PC-3 (cell line): ENCODE results near the gene ZNF407.

Experiments used
- EZH2 ChIP-seq: fragments of 300-600 bp; sonication (generic); IDR thresholded peaks from one replicate; pipeline ENCODE4 v1.6.1; 2017; ENCODE audit warnings: antibody characterized with exemption, mild to moderate bottlenecking, low read length; ENCODE audit not compliant: unreplicated experiment
- TF ChIP-seq, protein P1 (sequence below): fragments of 300-600 bp; sonication (generic); conservative IDR thresholded peaks from 2 replicates; pipeline ENCODE4 v1.5.1; 2017; ENCODE audit warnings: antibody characterized with exemption, low read depth, mild to moderate bottlenecking, low read length

DNA sequence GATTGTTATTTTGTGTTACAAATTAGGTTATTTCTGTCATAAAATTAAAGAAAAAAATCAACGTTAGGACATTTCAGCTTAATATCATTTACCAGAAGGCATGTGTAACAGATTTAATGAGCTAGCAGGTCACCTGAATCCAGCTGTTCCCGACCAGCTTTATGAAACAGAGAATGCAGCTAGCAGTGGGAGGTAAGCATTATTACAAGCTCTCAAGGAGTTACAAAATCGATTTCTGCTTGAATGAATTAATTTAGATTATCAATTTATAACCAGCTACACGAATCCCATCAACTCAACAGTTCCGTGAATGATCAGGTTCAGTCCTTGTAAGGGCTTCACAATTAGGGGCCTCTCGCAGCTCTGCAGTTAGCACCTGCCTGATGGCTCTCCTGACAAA lies 399.3 kb downstream of the ZNF407 start:
- TF ChIP-seq, protein P1, sequence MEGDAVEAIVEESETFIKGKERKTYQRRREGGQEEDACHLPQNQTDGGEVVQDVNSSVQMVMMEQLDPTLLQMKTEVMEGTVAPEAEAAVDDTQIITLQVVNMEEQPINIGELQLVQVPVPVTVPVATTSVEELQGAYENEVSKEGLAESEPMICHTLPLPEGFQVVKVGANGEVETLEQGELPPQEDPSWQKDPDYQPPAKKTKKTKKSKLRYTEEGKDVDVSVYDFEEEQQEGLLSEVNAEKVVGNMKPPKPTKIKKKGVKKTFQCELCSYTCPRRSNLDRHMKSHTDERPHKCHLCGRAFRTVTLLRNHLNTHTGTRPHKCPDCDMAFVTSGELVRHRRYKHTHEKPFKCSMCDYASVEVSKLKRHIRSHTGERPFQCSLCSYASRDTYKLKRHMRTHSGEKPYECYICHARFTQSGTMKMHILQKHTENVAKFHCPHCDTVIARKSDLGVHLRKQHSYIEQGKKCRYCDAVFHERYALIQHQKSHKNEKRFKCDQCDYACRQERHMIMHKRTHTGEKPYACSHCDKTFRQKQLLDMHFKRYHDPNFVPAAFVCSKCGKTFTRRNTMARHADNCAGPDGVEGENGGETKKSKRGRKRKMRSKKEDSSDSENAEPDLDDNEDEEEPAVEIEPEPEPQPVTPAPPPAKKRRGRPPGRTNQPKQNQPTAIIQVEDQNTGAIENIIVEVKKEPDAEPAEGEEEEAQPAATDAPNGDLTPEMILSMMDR, result no peak
- no peak for TF ChIP-seq EZH2
